Epidermal melanocyte (primary cell): ENCODE measurements around the gene C1QTNF7.

Experiments used
- DNase-seq: peaks from one replicate; pipeline ENCODE4 v3.0.0; 2011; ENCODE audit warnings: low spot score; ENCODE audit not compliant: insufficient read length

Gene C1QTNF7

DNA sequence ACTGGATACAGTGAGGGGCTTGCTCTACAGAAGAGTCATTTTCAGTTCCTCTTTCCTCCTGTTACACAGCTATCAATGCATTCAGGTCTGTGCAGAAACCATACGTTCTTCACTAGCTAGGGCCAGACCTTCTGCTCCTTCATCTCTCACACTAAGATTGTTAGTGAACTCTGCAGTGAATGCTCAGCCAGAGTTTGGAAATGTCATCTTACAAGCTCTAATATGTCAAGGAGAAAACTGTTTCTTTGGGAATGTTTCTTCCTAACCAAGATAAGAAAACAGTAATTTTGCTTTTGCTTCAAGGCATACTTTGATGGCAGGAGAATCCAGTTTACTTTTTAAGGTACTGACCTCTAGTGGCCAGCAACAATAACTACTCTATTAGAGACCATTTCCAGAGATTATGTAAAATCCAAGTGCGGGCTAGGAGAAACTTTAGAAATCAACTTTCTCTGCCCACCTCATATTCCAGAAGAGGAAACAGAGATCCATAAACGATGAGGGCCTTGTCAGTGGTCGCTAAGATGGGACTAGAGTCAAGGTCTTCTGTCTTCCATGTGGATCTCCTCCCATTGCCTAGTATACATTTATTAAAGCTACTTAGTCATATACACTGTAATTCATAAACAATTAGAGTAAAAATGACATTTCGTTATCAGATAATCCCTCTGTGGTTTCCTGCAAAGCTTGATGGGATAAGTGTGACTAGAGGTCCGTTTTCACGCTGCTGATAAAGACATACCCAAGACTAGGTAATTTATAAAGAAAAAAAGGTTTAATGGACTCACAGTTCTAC, 29.8 kb downstream of the C1QTNF7 start:
- peak; percentile 52 for DNase-seq

DNA sequence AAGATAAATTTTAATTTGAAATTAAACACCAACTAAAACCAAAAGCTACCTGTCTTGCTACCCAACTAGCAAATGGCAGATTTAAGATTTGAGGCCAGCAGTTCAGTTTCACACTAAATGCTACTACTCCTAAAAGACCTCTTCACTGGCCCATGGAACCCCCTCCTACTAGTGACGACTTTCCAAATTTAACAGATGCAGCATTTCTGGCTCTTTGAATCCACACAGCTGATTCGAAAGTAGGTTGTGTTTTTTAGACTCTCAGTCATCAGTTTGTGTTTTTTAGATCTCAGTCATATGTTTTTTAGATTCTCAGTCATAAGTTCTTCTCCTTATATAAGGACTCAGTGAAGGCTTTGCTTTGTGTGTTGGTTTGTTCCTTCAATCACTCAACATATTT, 30.8 kb downstream of the C1QTNF7 start:
- DNase-seq = no peak

DNA sequence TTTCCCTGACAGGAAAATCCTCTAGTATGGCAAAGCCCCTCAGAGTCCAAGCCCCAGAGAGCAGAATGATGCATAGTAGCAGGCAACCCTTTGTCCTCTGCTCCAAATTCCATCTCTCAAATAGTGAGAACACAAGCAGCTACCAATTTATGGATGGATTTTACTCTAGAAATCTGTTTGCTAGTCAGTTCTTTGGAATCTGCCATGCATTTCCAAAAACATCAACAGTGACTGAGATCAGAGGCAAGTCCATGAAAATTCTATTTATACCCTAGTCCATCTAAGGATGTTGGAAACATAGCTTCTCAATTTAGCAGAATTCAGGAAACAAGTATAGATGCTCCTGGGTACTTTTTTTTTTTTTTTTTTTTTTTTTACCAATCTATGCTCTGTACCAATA, 31.9 kb downstream of the C1QTNF7 start:
- no peak for DNase-seq

DNA sequence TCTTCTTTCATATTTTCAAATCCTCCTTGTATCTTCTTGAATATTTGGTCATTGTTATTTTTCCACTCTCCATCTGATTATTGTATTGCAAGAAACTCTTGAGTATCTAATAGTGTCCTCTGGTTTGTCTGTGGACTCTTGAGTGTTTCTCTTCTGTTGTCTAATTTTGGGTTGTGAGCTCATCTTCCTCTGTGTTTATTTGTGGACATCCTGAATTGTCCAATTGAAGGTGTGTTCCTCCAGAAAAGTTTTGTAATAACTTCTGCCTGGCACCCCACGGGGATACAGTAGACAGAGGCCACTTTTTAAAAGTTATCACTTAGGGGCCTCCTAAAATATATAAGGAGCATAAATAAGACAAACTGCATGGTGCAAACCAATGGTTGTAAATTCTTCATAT, 38.8 kb downstream of the C1QTNF7 start:
- no peak for DNase-seq

DNA sequence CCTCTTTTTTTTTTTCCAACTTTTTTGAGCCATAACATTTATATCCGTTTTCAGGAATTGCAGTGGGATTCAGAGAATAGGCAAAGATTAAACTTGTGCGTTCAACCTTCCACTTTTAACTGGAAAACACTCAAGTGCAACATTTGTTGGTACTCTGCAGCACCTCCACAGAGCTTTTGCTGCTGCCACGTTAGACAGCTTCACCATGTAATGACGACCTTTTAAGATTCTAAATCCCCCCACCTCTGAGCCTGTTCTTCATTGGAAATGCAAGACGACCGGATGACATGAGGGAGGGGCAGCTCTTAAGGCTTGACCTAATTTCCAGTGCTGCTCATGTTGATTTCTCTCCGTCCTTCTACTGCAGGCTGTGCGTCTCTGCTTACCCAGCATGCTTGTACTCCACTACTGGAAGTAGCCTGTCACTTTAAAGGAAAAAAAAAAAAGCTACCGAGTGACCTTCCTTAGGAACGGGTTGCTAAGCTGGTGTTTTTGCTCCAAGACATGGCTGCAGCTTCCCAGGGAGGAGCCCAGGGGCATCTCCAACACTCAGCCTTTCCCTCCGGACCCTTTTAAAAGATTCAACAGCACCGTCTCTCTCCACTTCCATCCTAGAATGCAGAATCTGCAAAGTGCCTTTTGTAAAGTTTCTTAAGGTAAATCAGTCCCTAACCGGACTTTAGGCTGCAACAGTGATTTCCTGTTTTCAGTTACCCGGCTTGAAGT, 41.7 kb downstream of the C1QTNF7 start, which contains the start of gene CC2D2A:
Gene CC2D2A, plus strand, starts transcription at position 481 of the 726 bp plus-strand sequence. CDS start 6,051 bp downstream, outside the sequence.
- DNase-seq = peak; percentile 71

DNA sequence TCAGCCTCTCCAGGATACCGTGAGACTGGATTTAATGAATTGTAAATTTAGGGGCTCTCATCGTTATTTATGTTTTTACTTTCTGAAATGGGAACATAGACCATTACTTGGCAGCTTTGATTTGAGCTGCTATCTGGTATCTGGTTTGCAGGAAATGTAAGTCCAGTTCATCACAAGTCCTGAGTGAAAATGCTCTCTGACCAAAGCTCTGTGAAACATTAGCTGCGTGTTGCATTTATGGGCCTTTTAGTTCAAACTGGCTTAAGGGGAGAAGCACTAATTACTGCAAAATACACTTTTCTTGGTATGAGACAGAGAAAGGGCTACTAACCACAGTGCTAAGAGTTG, 42.3 kb downstream of the C1QTNF7 start:
- no peak for DNase-seq

DNA sequence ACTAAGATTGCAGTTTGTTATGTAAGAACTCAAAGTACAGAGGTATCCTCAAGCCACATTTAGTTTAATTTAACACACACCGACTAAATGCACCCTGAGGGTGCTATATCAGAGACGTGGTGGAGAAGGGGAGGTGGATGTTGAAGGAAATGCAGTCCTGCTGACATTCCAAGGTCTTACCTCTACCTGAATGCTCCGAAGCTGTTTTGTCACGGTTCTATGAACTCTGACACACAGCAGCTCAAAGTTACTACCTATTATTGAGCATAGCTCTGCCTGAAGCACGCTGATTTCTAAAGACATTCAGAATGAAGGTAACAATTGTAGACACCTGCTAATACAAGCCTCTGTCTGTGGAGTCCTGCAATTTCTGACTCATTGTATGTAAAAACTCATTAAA, 48.6 kb downstream of the C1QTNF7 start:
- no peak for DNase-seq

DNA sequence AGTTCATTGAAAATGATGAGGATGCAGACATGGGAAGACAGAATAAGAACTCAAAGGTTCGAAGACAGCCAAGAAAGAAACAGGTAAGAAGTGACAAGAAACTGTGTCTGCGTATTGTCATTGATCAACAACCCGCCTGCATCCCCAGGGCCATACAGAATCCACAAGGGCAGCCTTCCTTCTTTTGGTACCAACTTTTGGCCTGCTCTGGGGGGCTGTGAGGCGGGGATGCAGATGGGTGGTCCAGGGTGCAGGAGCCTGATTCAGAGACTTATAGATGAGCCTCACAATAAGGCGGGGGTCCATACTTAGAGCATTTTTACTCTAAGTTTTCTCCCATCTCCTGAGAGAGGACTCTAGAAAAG, 50.9 kb downstream of the C1QTNF7 start:
- DNase-seq = no peak

DNA sequence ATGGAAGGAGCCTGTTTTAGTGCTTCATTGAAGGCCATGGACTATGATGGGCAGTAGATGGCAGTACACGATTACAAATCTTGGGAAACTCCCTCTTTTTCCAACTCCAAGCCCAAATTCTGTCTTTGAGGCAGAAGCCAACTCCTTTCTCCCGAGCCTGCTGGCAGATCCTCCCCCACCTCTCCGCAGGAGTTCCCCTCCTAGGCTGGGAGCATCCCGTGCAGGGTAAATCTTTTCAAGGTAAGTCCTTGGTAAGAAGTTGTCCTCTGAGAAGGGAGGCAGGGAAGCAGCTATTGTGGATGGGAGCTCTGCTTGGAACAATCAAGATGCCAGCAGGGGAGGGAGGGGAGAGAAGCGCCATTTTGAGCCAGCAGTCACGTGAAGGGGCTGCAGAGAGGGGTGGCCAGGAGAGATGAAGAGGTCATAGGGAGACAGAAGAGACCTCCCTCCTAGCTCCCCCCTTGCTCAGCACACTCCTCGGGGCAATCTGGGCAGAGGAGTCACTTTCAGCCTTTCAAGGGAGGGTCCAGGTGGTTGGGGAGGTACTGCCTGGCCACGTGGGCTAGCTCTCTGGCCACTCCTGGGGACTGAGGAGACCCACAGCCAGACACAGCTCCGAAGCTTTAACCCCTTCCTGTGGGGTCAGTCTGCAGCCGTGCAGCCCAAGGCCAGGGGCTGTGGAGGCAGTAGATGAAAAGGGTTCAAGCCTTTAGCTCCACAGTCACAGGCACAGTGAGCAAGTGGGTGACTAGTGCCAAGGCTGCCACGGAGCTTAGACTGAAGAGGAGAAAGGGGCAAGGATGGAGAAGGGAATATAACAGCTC, 51.5 kb downstream of the C1QTNF7 start:
- peak; percentile 70 for DNase-seq

DNA sequence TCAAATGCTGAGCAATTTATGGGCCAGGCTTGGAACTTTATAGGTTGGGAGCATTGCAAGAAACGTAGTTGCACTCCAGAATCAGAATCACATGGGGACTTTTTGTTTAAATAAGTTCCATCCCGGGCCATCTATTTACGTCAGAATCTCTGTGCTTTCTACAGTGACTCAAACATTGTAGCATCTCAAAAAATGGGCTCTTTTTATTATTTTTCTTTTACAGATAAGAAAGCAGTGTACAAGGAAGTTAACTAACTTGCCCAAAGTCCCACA, 52.0 kb downstream of the C1QTNF7 start:
- DNase-seq = no peak

DNA sequence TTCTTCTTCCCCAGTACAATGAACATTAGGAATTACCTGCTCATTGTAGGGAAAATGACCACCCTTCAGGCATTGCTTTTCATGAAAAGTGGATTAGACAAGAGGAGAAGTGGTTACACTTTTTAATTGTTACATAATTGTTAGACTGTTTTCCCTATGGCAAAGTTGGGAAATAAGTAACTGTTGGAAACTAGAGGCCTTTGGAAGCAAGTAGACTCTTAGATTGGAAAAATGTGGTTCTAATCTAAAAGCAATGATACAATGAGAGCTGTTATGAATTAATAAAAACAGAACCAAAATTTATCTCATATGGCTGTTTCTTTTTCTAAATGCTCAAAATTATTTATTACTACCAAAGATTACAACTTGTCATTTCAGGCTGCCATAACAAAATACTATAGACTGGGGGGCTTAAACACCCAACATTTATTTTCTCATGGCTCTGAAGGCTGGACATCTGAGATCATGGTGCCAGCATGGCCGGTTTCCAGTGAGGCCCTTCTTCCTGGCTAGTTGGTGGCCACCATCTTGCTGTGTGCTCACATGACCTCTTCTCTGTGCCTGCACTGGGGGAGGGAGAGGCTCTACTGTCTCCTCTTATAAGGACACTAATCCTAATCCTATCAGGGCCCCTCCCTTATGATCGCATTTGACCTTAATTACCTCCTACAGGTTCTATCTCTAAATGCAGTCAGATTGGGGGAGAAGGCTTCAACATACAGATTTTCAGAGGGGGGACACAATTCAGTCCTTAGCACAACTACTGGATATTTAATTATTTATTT, 54.3 kb downstream of the C1QTNF7 start:
- DNase-seq = no peak

DNA sequence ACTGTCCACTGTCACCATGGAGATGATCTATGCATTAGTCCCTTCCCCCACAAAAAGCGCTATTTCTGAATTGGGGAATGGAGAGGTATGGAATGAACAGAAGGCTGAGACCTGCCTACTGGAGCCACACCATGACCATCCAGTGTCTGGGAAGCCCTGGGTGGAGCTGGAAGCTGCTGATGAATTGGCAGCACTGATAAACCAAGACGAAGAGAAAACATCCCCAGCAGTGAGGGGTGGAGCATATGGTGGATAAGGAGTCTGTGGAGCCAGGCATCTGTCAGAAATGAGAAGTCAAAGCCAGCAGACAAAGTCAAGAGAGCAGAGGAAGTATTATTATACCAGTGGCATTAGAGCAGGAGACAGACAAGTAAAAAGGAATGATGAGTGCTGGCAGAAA, 55.0 kb downstream of the C1QTNF7 start:
- no peak for DNase-seq

DNA sequence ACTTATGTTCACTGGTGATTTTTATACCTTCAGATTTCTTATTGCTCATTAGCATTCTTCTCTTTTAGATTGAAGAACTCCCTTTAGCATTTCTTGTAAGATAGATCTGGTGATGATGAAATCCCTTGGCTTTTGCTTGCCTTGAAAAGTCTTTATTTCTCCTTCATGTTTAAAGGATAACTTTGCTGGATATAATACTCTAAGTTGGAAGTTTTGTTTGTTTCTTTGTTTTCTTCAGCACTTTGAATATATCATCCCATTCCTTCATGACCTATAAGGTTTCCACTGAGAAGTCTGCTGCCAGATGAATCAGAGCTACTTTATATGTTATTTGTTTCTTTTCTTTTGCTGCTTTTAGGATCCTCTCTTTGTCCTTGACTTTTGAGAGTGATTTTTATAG, 60.3 kb downstream of the C1QTNF7 start:
- no peak for DNase-seq

DNA sequence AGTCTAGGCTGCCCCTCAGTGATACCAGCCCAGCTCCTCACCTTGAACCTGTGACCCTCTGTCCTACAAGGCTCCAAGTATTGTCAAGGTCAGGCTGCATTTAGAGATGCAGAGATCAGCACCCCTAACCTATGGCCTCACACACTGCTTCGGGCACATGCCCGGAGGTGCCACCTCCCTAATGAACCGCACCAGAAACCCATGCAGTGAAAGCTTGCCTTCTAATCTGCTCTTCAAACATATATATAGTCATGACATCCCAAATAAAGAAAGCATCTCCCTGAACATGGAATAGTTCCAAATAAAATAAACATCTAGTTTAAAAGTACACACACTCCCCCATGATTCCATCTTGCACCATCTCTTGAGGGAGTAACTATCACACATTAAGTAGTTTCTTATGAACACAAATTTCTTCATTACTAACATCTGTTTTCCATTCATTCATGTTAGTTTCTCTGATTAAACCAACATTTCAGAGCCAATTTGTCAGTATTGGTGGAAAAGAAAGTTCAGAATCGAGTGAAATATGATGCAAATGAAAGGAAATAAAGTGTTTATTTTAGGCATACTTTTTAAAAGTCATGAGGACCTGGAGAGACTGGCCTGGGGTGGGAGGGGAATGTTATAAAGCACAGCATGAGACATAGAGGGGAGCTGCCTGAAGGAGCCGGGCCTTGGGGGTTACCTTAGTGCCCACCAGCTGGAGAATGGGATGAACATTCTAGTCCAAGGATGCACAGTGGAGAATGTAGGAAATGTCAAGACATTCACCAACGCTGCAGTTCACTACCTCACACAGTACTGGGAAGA, 61.0 kb downstream of the C1QTNF7 start:
- no peak for DNase-seq

DNA sequence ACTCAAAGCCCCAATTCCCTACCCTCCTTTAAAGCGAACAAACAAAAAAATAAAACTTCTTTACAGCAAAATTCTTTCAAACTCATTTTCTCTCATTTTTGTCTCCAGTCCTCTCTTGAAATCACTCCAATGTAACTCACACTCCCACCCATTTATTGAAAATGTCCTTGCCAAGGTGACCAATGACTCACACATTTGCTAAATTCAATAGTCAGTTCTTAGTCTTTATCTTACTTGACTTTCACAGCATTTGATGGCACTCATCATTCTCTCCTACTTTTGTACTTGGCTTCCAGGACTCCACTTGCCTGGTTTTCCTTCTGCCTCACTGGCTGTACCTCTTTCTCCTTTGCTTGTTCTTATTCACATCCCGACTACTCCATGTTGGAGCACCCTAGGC, 61.7 kb downstream of the C1QTNF7 start:
- DNase-seq = no peak

DNA sequence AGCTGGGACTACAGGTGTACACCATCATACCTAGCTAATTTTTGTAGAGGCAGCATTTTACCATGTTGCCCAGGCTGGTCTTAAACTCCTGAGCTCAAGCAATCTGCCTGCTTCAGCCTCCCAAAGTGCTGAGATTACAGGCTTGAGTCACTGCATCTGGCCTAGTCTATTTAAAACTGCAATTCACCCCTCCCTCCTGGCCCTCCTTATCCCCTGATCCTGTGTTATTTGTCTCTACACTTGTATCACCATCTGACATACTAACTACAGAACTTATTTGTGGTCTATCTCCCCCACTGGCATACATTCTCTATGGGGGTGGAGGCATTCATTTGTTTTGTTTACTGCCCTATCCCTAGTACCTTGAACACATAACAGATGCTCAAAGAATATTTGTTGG, 65.6 kb downstream of the C1QTNF7 start:
- no peak for DNase-seq

DNA sequence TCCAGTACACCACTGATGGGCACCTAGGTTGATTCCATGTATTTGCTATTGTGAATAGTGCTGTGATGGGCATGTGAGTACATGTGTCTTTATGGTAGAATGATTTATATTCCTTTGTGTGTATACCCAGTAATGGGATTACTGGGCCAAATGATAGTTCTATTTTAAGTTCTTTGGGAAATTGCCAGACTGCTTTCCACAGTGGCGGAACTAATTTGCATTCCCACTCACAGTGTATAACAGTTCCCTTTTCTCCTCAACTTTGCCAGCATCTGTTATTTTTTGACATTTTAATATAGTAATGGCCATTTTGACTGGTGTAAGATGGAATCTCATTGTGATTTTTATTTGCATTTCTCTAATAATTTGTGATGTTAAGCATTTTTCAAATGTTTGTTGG, 67.8 kb downstream of the C1QTNF7 start:
- no peak for DNase-seq
